DOHH2 (cell line): ENCODE data around the gene C2orf15.
A peak's percentile ranks its signal among the peaks of the same experiment; 100 is the strongest.

Experiments used
- H3F3A ChIP-seq: fragments of 200-600 bp; sonication (generic), shearing (Covaris generic); 2 replicates; pipeline ENCODE4 v1.6.0; 2016; ENCODE audit warnings: antibody characterized with exemption, mild to moderate bottlenecking; ENCODE audit not compliant: control insufficient read depth, insufficient read depth
- H3K27ac ChIP-seq: fragments of 200-600 bp; sonication (generic); 2 replicates; pipeline ENCODE4 v1.5.1; 2014; ENCODE audit warnings: low read depth, mild to moderate bottlenecking, low read length, moderate library complexity
- H3K27me3 ChIP-seq: fragments of 200-600 bp; sonication (generic); 2 replicates; pipeline ENCODE4 v1.6.1; 2014; ENCODE audit warnings: mild to moderate bottlenecking, low read length, mixed read lengths; ENCODE audit not compliant: control insufficient read depth
- H3K36me3 ChIP-seq: fragments of 200-600 bp; sonication (generic); 2 replicates; pipeline ENCODE4 v1.6.1; 2014; ENCODE audit warnings: mild to moderate bottlenecking, low read length, moderate library complexity, mixed read lengths; ENCODE audit not compliant: control insufficient read depth
- H3K4me1 ChIP-seq: fragments of 200-600 bp; sonication (generic); 2 replicates; pipeline ENCODE4 v1.6.1; 2014; ENCODE audit warnings: mild to moderate bottlenecking, low read length, mixed read lengths; ENCODE audit not compliant: control insufficient read depth
- H3K4me2 ChIP-seq: fragments of 200-600 bp; sonication (generic); 2 replicates; pipeline ENCODE4 v1.6.0; 2014; ENCODE audit warnings: mild to moderate bottlenecking, low read length, moderate library complexity
- H3K4me3 ChIP-seq: fragments of 200-600 bp; sonication (generic); 2 replicates; pipeline ENCODE4 v1.5.1; 2014; ENCODE audit warnings: mild to moderate bottlenecking, low read length, mixed read lengths
- H3K79me2 ChIP-seq: fragments of 200-600 bp; sonication (generic); 2 replicates; pipeline ENCODE4 v1.6.1; 2014; ENCODE audit warnings: mild to moderate bottlenecking, low read length, mixed read lengths; ENCODE audit not compliant: control insufficient read depth
- H3K9me2 ChIP-seq: fragments of 200-600 bp; sonication (generic); replicated peaks from 2 replicates; pipeline ENCODE4 v1.6.1; 2014; ENCODE audit warnings: mild to moderate bottlenecking, low read length, mixed read lengths; ENCODE audit not compliant: control insufficient read depth
- H3K9me3 ChIP-seq: fragments of 200-600 bp; sonication (generic); 2 replicates; pipeline ENCODE4 v1.6.1; 2014; ENCODE audit warnings: antibody characterized with exemption, low read length, mixed read lengths; ENCODE audit not compliant: control insufficient read depth, insufficient read depth
- H4K20me1 ChIP-seq: fragments of 200-600 bp; sonication (generic); 2 replicates; pipeline ENCODE4 v1.6.0; 2014; ENCODE audit warnings: low read depth, mild to moderate bottlenecking, antibody characterized with exemption, low read length, moderate library complexity; ENCODE audit not compliant: control insufficient read depth, insufficient read depth
- CTCF ChIP-seq: fragments of 200-600 bp; sonication (generic); IDR thresholded peaks from one replicate; pipeline ENCODE4 v1.5.1; 2014; ENCODE audit warnings: antibody characterized with exemption, mild to moderate bottlenecking, low read depth, low read length; ENCODE audit not compliant: poor library complexity, severe bottlenecking
- EZH2phosphoT487 ChIP-seq: fragments of 200-600 bp; sonication (generic); IDR thresholded peaks from 2 replicates; pipeline ENCODE4 v1.6.1; 2017; ENCODE audit warnings: borderline replicate concordance, mild to moderate bottlenecking, antibody characterized with exemption, low read length, moderate library complexity, mixed read lengths

The C2orf15 gene

GRCh38 chr2:99141110-99142108 lies at the start of gene C2orf15:
C2orf15 (plus strand) TSS chr2:99141707; CDS start chr2:99150559, 8,852 bp downstream.
- Histone ChIP-seq H3F3A (0 out of 2 replicates have a peak, but pooled peaks cover 4% of the 10 kb centered on the region), H3K27me3 (no peaks in the 10 kb centered on the region), H4K20me1 (no peaks in the 10 kb centered on the region), H3K4me3 (peak within 1 kb of the TSS; percentile 88), H3K9me2 (no peaks in the 10 kb centered on the region), H3K27ac (peak within 1 kb of the TSS; percentile 57), H3K79me2 (peaks cover 13% of the 10 kb centered on the region), H3K4me1 (peaks cover 26% of the 10 kb centered on the region), H3K9me3 (no peaks in the 10 kb centered on the region), H3K4me2 (peak within 1 kb of the TSS; percentile 94), H3K36me3 (no peaks in the 10 kb centered on the region)
- TF ChIP-seq CTCF = no peak
- TF ChIP-seq EZH2phosphoT487 = no peak

GRCh38 chr2:99096728-99097127 lies 44.8 kb upstream of the C2orf15 start:
- H3K4me3 ChIP-seq = no peak overlapping the region
- H3K79me2 ChIP-seq = no peaks in the 10 kb centered on the region
- H3K27ac ChIP-seq = no peak overlapping the region
- TF ChIP-seq EZH2phosphoT487 (no peak), CTCF (no peak)
- H3F3A ChIP-seq = no peaks in the 10 kb centered on the region
- H3K36me3 ChIP-seq = no peaks in the 10 kb centered on the region
- H3K9me3 ChIP-seq = peaks cover 5% of the 10 kb centered on the region
- no peaks in the 10 kb centered on the region for H3K4me1 ChIP-seq
- H3K27me3 ChIP-seq = no peaks in the 10 kb centered on the region
- H3K4me2 ChIP-seq = no peak overlapping the region
- H4K20me1 ChIP-seq = no peaks in the 10 kb centered on the region
- no peaks in the 10 kb centered on the region for H3K9me2 ChIP-seq

GRCh38 chr2:99101697-99102096 lies 39.8 kb upstream of the C2orf15 start:
- Histone ChIP-seq H3K9me2 (no peaks in the 10 kb centered on the region), H3K79me2 (no peaks in the 10 kb centered on the region), H3K4me3 (no peak overlapping the region), H3K36me3 (no peaks in the 10 kb centered on the region), H3K4me2 (no peak overlapping the region), H3K9me3 (no peaks in the 10 kb centered on the region), H3K27me3 (no peaks in the 10 kb centered on the region), H4K20me1 (no peaks in the 10 kb centered on the region), H3K4me1 (0 out of 2 replicates have a peak, but pooled peaks cover 1% of the 10 kb centered on the region), H3F3A (no peaks in the 10 kb centered on the region), H3K27ac (no peak overlapping the region)
- TF ChIP-seq CTCF = no peak
- TF ChIP-seq EZH2phosphoT487 = no peak
